Right lung (tissue), 5 donors: ENCODE data around the gene SMIM22. TPM values are rescaled to one million over a fixed set of nuclear protein-coding genes. Genes with fewer than 3 reads are reported as not detected.

Source experiments
- DNase-seq, 2 donors: peaks; one replicate each; pipeline ENCODE4 v3.0.0-alpha.2; 2013
- polyA plus RNA-seq, 5 donors: library from polyadenylated mRNA; unstranded; fragments of 120-200 nt; gene quantifications; one replicate each; pipeline versions ENCODE4 v1.2.1 to v1.2.3, GENCODE V29; 2013; ENCODE audit warnings: inconsistent platforms in 1 of 5, low replicate concordance in 1 of 5; ENCODE audit not compliant: insufficient read length in 5 of 5, insufficient read depth in 1 of 5

The SMIM22 gene
- polyA plus RNA-seq, 5 donors, result 2.2 to 5.0 (median 4.4) TPM

- DNase-seq, result no peak
Measured at GRCh38 chr16:4792951-4793513, 2.1 kb upstream of the SMIM22 start.

DNA sequence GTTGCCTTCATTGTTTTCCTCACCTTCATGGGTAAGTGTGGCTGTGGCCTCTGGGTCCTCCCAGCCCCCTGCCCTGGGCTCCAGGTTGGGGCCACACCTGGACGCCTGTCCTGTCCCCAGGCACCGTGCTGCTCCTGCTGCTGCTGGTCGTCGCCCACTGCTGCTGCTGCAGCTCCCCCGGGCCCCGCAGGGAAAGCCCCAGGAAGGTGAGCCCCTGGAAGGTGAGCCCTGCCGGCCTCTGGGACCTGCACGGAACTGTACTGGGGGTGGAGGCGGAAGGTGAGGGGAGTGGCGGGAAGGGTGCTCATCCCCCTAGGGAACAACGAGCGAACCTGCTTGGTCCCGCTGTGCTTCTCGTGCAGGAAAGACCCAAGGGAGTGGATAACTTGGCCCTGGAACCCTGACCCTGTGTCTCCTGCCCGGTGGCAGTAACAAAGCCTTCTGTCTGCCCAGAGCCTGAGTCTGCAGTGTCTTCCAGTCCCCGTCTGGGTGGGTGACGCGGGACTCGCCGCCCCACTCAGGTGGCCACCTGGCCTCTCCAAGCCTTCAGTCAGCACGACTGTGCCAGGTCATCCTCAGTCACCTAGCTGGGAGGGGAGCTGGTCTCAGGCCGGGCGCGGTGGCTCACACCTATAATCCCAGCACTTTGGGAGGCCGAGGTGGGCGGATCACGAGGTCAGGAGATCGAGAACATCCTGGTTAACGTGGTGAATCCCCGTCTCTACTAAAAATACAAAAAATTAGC lies 831 bp downstream of the SMIM22 start:
- DNase-seq, result no peak

DNA sequence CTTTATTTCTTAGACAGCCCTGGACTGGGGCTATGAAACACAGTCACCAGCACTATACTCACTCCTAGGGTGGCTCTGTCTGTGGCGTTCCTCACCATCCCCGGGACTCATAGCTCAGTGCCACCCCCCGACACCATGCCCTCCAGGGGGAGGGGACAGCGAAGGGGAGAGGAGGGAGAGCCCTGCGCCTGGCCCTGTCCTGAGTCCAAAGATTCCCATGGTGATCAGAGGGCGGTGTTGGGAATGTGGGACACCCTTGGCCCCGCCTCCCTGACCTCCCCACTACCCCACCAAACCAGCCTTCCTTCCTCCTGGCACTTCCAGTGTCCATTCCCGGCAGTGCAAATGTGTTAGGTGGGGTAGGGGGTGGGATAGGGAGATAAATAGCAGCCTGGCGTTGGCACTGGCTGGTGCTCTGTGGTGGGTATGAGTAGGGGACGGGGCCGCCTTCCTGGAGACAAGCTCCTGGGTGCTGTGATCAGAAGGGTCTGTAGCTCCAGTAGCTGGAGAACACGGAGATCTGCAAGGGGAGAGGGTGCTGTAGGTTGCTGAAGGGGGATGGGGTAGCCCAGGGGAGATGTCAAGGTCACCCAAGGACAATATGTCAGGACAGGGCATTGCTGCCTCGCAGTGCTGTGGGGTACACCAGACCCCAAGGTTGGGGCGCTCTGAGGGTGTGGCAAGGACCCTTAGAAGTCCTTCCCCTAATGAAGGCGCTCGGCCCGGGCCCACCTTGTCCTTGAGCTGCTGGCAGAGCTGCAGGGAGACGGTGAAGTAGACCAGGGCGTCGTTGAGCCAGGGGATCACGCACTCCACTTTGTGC lies 2.0 kb downstream of the SMIM22 start:
- DNase-seq, result no peak

- DNase-seq, result no peak
Measured at GRCh38 chr16:4797805-4798252, 2.7 kb downstream of the SMIM22 start.

GRCh38 chr16:4798456-4798855 lies 3.3 kb downstream of the SMIM22 start:
- no peak for DNase-seq

GRCh38 chr16:4799171-4799855 lies 4.1 kb downstream of the SMIM22 start:
- no peak for DNase-seq

DNA sequence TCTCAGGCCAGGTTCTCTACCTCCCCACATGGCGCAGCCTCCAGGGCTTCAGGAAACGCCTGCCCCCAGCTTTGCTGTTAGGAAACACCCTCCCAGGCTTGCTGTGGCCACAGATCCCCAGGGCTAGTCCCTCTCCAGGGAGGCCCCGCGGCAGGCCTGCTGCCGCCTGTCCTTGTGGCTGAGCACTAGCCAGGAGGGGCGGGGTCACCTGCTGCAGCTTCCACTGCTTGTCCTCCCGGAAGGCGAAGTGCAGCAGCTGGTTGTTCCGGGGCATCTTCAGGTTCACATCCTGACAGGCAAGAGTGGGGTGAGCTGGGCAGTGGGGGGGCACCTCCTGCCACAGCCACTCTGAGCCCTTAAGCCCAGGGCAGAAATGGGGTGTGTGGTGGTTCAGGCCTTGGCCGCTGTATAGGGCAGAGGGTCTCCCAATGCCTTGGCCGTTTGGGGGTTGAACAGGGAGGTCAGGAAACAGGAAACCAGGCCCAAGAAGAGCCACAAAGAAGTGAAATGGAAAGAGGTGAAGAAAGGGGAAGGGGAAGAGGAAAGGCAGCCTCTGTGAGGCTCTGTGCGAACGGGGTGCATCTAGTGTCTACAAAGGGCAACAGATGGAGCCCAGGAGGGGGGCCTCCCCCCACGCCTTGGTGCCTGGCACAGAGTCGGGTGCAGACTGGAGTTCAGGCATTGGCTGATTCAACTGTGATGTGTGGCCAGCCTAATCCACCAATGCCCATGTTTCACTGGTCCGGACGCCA lies 5.3 kb downstream of the SMIM22 start:
- DNase-seq, result no peak

- no peak for DNase-seq
Measured at GRCh38 chr16:4801051-4801961, 6.1 kb downstream of the SMIM22 start.

- DNase-seq, result peak; percentile 53 to 64
Measured at GRCh38 chr16:4801962-4802658, 6.9 kb downstream of the SMIM22 start, which contains the start of gene ROGDI. ROGDI (minus strand) TSS chr16:4802633; CDS start chr16:4802571, 62 bp downstream.

DNA sequence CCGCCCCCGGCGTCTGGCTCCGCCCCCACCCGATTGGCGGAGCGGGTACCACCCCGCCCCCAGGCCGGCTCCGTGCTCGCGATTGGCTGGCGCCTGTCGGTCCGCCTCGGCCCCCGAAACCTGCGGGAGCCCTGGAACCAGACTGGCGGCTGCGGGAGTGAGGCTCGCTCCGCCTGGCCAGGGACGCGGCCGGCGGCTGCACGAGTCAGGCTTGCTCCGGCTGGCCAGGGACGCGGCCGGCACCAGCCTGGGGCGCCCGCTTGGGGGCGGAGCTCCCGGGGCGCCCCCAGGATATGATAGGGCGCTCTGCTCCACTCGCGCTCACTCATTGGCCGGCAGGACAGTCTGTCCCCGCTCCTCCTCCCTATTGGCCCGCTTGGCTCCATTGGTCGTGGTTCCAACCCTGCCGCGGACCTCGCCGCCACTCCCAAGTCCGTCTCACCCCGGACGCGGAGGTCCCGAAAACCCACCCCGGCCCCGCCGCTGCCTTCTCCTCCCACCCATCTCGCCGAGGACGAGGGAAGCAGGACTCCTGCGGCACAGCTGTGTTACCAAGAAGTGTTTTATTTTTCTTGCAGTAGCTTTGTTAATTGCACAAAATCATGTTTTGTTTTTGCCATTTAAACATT lies 7.6 kb downstream of the SMIM22 start:
- peak; percentile 89 to 91 for DNase-seq

- peak; percentile 37 to 46 for DNase-seq
Measured at GRCh38 chr16:4803401-4803844, 8.3 kb downstream of the SMIM22 start.

- no peak for DNase-seq
Measured at GRCh38 chr16:4803898-4804762, 9.0 kb downstream of the SMIM22 start.

DNA sequence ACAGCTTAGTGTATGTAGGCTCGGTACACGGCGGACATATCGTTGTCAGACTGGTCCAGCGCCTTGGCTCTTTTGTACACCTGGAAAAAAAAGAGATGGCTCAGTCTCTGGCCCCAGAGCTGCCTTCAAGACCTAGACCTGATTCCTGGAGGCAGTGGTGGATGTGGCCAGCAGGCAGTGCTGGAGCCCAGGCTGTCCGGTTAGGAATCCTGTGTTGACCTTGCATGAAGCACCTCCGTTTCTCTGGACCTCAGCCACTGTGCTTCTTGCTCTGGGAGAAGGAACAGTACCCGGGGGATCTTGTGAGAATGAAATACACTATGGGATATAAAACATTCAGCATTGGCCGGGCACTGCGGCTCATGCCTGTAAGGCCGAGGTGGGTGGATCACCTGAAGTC lies 10.1 kb downstream of the SMIM22 start:
- no peak for DNase-seq

- DNase-seq, result no peak
Measured at GRCh38 chr16:4806280-4806679, 11.1 kb downstream of the SMIM22 start.

DNA sequence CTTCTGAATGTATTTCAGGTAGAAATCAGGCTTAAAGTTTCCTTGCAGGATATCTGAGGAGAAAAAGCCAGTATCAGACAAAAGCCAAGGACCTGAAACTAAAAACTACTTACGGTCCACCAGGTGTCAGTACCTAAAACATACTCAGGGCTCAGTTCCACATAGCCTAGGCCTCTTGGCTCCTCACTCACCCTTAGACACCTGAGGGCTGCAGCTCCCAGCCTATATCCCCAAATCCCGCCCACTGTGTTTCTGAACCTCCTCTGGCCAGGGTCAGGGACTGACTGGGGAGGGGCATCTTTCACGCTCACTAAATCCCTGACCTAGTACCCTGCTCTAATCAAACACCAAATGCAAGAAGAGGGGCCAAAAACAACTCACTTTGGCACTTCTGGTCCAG lies 16.1 kb downstream of the SMIM22 start:
- no peak for DNase-seq

- DNase-seq, result no peak
Measured at GRCh38 chr16:4811773-4812172, 16.6 kb downstream of the SMIM22 start.

DNA sequence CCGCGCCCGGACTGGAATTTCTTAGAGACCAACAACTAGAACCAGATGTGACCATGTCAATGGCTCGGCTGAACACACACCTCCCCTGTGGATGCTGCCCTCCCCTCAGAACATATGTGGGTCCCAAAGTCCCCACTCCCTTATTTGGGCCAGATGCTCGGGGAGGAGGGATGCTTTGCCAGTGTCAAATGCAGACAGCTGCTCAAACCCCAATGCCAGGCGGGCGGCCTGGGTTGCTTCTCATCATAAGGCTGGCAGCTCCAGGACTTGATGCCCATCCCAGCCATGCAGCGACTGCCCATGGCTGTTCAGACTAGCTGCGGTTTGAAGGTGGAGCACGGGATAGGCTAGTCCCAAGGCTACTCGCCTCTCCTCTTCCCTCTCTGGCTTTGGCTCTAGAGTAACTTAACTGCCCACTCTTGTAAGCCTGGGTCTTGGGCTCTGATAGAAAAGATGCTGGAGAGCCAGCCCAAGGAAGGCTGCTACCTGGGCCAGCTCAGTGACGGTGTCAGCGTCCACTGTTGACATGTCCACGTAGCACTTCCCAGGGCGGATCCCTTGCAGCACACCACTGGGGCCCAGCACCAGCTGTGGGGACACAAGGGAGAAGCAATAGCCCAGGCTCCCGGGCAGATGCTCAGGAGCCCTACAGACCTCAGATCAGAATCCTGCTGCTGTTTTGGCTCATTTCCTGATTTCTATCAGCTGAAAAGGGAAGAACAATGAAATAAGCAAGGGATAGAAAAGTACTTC lies 18.3 kb downstream of the SMIM22 start:
- no peak for DNase-seq
